K562 (cell line): ENCODE measurements around the gene GALM. TPM values are rescaled to one million over a fixed set of nuclear protein-coding genes. Genes with fewer than 3 reads are reported as not detected.

Experiments used
- ARID1B ChIP-seq: fragments of 450-650 bp; IDR thresholded peaks from 2 replicates; pipeline ENCODE4 v1.6.1; 2016; ENCODE audit warnings: antibody characterized with exemption, mild to moderate bottlenecking, inconsistent platforms
- BRF2 ChIP-seq: IDR thresholded peaks from 3 replicates; pipeline ENCODE4 v1.6.1; 2011; ENCODE audit warnings: borderline replicate concordance, mild to moderate bottlenecking; ENCODE audit not compliant: insufficient read length, insufficient read depth
- CCNT2 ChIP-seq: IDR thresholded peaks from 2 replicates; pipeline ENCODE4 v1.6.1; 2011; ENCODE audit warnings: borderline replicate concordance, low read depth, mild to moderate bottlenecking, moderate library complexity, mixed read lengths, low read length; ENCODE audit not compliant: insufficient read length; ENCODE audit errors: extremely low read depth
- ESRRA ChIP-seq: fragments of 450-650 bp; IDR thresholded peaks from 2 replicates; pipeline ENCODE4 v1.6.1; 2014; ENCODE audit warnings: low read depth, mild to moderate bottlenecking, moderate library complexity, borderline replicate concordance
- FOSL1 ChIP-seq: fragments of 200-800 bp; sonication (Bioruptor generic); conservative IDR thresholded peaks from 2 replicates; pipeline ENCODE4 v1.6.1; 2016; ENCODE audit warnings: missing genetic modification characterization, missing compliant biosample characterization
- FOXP1 ChIP-seq: sonication (generic); formaldehyde crosslinking; IDR thresholded peaks from 2 replicates; pipeline ENCODE4 v1.8.0; 2022; ENCODE audit warnings: mild to moderate bottlenecking, missing genetic modification reagents
- GATAD2A ChIP-seq: fragments of 450-650 bp; IDR thresholded peaks from 2 replicates; pipeline ENCODE4 v1.6.1; 2017
- HSF4 ChIP-seq: fragments of 250-450 bp; sonication (Bioruptor Pico); IDR thresholded peaks from 2 replicates; pipeline ENCODE4 v2.1.2; 2022; ENCODE audit warnings: mild to moderate bottlenecking, moderate library complexity, borderline replicate concordance
- JUNB ChIP-seq: fragments of 450-650 bp; formaldehyde crosslinking; conservative IDR thresholded peaks from 2 replicates; pipeline ENCODE4 v1.4.0; 2020; ENCODE audit warnings: mild to moderate bottlenecking
- MEF2A ChIP-seq: IDR thresholded peaks from 2 replicates; pipeline ENCODE4 v1.6.1; 2011; ENCODE audit warnings: low read depth, mild to moderate bottlenecking, low read length, moderate library complexity; ENCODE audit not compliant: control insufficient read depth
- NFXL1 ChIP-seq: fragments of 450-650 bp; formaldehyde crosslinking; IDR thresholded peaks from 2 replicates; pipeline ENCODE4 v1.4.0; 2021; ENCODE audit warnings: mild to moderate bottlenecking
- RUNX1 ChIP-seq: sonication (generic); IDR thresholded peaks from 2 replicates; pipeline ENCODE4 v1.6.1; 2016; ENCODE audit warnings: antibody characterized with exemption, low read depth
- TRIM28 ChIP-seq: fragments of 450-650 bp; IDR thresholded peaks from 2 replicates; pipeline ENCODE4 v1.6.1; 2017
- U2AF2 ChIP-seq: fragments of 200-400 bp; formaldehyde crosslinking; optimal IDR thresholded peaks from 2 replicates; pipeline ENCODE3; 2017; ENCODE audit warnings: low read depth, mild to moderate bottlenecking, low read length
- ZBTB2 ChIP-seq: fragments of 450-650 bp; IDR thresholded peaks from 2 replicates; pipeline ENCODE4 v1.6.1; 2016; ENCODE audit warnings: antibody characterized with exemption
- polyA plus RNA-seq, 8 experiments: library from polyadenylated mRNA; depleted of rRNA in 4 of 8; stranded (reverse) in 5 of 8; unstranded in 3 of 8; fragments of >200 nt; fragmentation: Nextera tagmentation in 2 of 8; fragmentation: Illumina TruSeq in 1 of 8; extraction: Ambion mirVana in 2 of 8; extraction: Trizol in 1 of 8; gene quantifications; 2 replicates each; pipeline versions ENCODE4 v1.2.1 to v1.2.3, GENCODE V29; 2011 to 2014; ENCODE audit warnings: inconsistent platforms in 1 of 8, missing spikeins in 1 of 8
- total RNA-seq, 7 experiments: library from RNA; depleted of rRNA in 6 of 7; stranded (reverse); fragments of >200 nt in 6 of 7; fragmentation: Illumina TruSeq in 2 of 7; extraction: Trizol in 2 of 7; gene quantifications; 2 replicates each; pipeline versions ENCODE4 v1.2.1 to v1.2.3, GENCODE V29; 2011 to 2021; ENCODE audit warnings: low replicate concordance in 1 of 7
- TF ChIP-seq, protein P1 (sequence below), 2 experiments: fragments of 450-650 bp in 1 of 2; sonication (generic) in 1 of 2; formaldehyde crosslinking in 1 of 2; IDR thresholded peaks; 2 replicates each; pipeline versions ENCODE4 v1.7.1 to v1.9.0; 2016 to 2022; ENCODE audit warnings: inconsistent platforms in 1 of 2, mild to moderate bottlenecking in 1 of 2, missing genetic modification reagents in 1 of 2

Gene GALM
- total and polyA plus RNA-seq, 9 of the 15 experiments (the other 6 are each of a cell fraction or from before 2014, with no cell fraction given) = 22.1 to 51.7 (median 27.9) TPM

DNA sequence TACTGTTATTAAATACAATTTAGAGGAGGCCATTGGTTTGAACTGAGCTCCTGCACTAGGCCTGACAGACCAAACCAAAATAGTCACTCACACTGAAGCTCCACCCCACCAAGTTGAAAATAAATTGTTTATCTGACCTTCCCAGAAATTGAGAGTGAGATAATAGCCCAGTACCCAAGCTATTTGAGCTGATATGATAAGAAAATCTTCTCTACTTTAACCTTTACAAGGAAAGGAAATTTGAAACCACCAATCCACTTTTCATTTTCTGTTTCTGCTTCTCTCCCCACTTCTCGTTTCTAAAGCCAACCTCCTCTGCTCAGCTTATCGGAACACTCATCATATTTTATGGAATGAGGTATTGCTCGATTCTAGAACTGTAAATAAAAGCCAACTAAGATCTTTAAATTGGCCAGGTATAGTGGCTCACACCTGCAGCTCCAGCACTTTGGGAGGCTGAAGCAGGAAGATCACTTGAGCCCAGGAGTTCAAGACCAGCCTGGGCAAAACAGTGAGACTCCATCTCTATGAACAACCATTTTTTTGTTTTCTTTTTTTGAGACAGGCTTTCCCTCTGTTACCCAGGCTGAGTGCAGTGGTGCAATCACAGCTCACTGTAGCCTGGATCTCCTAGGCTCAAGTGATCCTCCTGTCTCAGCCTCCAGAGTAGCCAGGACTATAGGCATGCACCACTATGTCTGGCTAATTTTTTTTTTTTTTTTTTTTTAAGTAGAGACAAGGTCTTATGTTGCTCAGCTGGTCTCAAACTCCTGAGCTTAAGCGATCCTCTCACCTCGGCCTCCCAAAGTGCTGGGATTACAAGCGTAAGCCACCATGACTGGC is 13.3 kb upstream of the GALM start (continued):
- TF ChIP-seq, protein P1, sequence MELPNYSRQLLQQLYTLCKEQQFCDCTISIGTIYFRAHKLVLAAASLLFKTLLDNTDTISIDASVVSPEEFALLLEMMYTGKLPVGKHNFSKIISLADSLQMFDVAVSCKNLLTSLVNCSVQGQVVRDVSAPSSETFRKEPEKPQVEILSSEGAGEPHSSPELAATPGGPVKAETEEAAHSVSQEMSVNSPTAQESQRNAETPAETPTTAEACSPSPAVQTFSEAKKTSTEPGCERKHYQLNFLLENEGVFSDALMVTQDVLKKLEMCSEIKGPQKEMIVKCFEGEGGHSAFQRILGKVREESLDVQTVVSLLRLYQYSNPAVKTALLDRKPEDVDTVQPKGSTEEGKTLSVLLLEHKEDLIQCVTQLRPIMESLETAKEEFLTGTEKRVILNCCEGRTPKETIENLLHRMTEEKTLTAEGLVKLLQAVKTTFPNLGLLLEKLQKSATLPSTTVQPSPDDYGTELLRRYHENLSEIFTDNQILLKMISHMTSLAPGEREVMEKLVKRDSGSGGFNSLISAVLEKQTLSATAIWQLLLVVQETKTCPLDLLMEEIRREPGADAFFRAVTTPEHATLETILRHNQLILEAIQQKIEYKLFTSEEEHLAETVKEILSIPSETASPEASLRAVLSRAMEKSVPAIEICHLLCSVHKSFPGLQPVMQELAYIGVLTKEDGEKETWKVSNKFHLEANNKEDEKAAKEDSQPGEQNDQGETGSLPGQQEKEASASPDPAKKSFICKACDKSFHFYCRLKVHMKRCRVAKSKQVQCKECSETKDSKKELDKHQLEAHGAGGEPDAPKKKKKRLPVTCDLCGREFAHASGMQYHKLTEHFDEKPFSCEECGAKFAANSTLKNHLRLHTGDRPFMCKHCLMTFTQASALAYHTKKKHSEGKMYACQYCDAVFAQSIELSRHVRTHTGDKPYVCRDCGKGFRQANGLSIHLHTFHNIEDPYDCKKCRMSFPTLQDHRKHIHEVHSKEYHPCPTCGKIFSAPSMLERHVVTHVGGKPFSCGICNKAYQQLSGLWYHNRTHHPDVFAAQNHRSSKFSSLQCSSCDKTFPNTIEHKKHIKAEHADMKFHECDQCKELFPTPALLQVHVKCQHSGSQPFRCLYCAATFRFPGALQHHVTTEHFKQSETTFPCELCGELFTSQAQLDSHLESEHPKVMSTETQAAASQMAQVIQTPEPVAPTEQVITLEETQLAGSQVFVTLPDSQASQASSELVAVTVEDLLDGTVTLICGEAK (IDR thresholded peaks at IDR 0.05) = peak; percentile 14; the same call in 1 of the 2 replicates
- TF ChIP-seq, protein P1 (CRISPR knock-in tag; IDR thresholded peaks at IDR 0.05) = no peak
- TF ChIP-seq CCNT2 (peak; percentile 78), HSF4 (no peak), GATAD2A (peak; percentile 57; the same call in 1 of the 2 replicates), TRIM28 (no peak), BRF2 (no peak), MEF2A (no peak), ARID1B (peak; percentile 94), FOSL1 (tag) (0 out of 2 replicates have a peak, but pooled peaks have one; percentile 38), ESRRA (peak; percentile 72), FOXP1 (no peak), ZBTB2 (peak; percentile 32; the same call in 1 of the 2 replicates), U2AF2 (no peak), JUNB (CRISPR knock-in tag) (no peak), RUNX1 (no peak), NFXL1 (no peak)
